OCI-LY1 (cell line): Measurements from ENCODE around the gene MED25.
A peak's percentile ranks its signal among the peaks of the same experiment; 100 is the strongest.

Experiments used
- H2AFZ ChIP-seq: fragments of 200-600 bp; sonication (generic), shearing (Covaris generic); 2 replicates; pipeline ENCODE4 v1.6.0; 2014; ENCODE audit warnings: antibody characterized with exemption, mild to moderate bottlenecking, low read length
- H3F3A ChIP-seq: fragments of 200-600 bp; sonication (generic), shearing (Covaris generic); 2 replicates; pipeline ENCODE4 v1.6.0; 2014; ENCODE audit warnings: mild to moderate bottlenecking, antibody characterized with exemption, low read length, moderate library complexity; ENCODE audit not compliant: insufficient read depth
- H3K27ac ChIP-seq: fragments of 200-600 bp; sonication (generic); 2 replicates; pipeline ENCODE4 v1.5.1; 2014; ENCODE audit warnings: low read length, mixed run types, mild to moderate bottlenecking, low read depth; ENCODE audit not compliant: poor library complexity, severe bottlenecking
- H3K27me3 ChIP-seq: fragments of 200-600 bp; sonication (generic); 2 replicates; pipeline ENCODE4 v1.6.0; 2014; ENCODE audit warnings: antibody characterized with exemption, mild to moderate bottlenecking, low read length, moderate library complexity; ENCODE audit not compliant: insufficient read depth
- H3K36me3 ChIP-seq: fragments of 200-600 bp; sonication (generic); 2 replicates; pipeline ENCODE4 v1.6.1; 2014; ENCODE audit warnings: mild to moderate bottlenecking, antibody characterized with exemption, low read length, moderate library complexity, mixed read lengths; ENCODE audit not compliant: insufficient read depth
- H3K4me1 ChIP-seq: fragments of 200-600 bp; sonication (generic); 2 replicates; pipeline ENCODE4 v1.5.1; 2014; ENCODE audit warnings: mild to moderate bottlenecking, low read length, moderate library complexity; ENCODE audit not compliant: insufficient read depth, severe bottlenecking
- H3K4me2 ChIP-seq: fragments of 200-600 bp; sonication (generic), shearing (Covaris generic); 2 replicates; pipeline ENCODE4 v1.6.1; 2014; ENCODE audit warnings: low read length
- H3K4me3 ChIP-seq: fragments of 200-600 bp; sonication (generic); 2 replicates; pipeline ENCODE4 v1.5.1; 2014; ENCODE audit warnings: low read length, low read depth, mild to moderate bottlenecking, mixed read lengths; ENCODE audit not compliant: poor library complexity, severe bottlenecking
- H3K79me2 ChIP-seq: fragments of 200-600 bp; shearing (Covaris generic); 2 replicates; pipeline ENCODE4 v1.6.1; 2016; ENCODE audit warnings: mixed run types, low read length, mixed read lengths; ENCODE audit not compliant: insufficient read depth
- H3K9ac ChIP-seq: fragments of 200-600 bp; sonication (generic), shearing (Covaris generic); 2 replicates; pipeline ENCODE4 v1.6.1; 2014; ENCODE audit warnings: mild to moderate bottlenecking, low read length, mixed read lengths
- H3K9me2 ChIP-seq: fragments of 200-600 bp; sonication (generic), shearing (Covaris generic); 2 replicates; pipeline ENCODE4 v1.6.1; 2014; ENCODE audit warnings: low read depth, mild to moderate bottlenecking, low read length, mixed read lengths
- H3K9me3 ChIP-seq: fragments of 200-600 bp; shearing (Covaris generic); 2 replicates; pipeline ENCODE4 v1.6.1; 2014; ENCODE audit warnings: low read length, mixed read lengths
- H4K20me1 ChIP-seq: fragments of 200-600 bp; sonication (generic), shearing (Covaris generic); 2 replicates; pipeline ENCODE4 v1.6.0; 2016; ENCODE audit warnings: mild to moderate bottlenecking, low read length; ENCODE audit not compliant: insufficient read depth
- CTCF ChIP-seq: fragments of 200-600 bp; sonication (generic), shearing (Covaris generic); IDR thresholded peaks from 2 replicates; pipeline ENCODE4 v1.5.1; 2017; ENCODE audit warnings: mild to moderate bottlenecking, antibody characterized with exemption, low read length, moderate library complexity, mixed read lengths
- EZH2 ChIP-seq: fragments of 200-600 bp; sonication (generic), shearing (Covaris generic); IDR thresholded peaks from 2 replicates; pipeline ENCODE4 v1.8.0; 2017; ENCODE audit warnings: borderline replicate concordance, mixed run types, mild to moderate bottlenecking, antibody characterized with exemption, low read length, moderate library complexity, mixed read lengths

MED25 gene

GRCh38 chr19:49817964-49818648 lies at the start of gene MED25:
MED25 (plus strand) TSS chr19:49818289; CDS start chr19:49818342, 53 bp downstream.
- peak within 1 kb of the TSS; percentile 99 for H3K4me3 ChIP-seq
- TF ChIP-seq CTCF (no peak), EZH2 (no peak)
- peaks cover 10% of the 10 kb centered on the region for H3F3A ChIP-seq
- no peak within 1 kb of the TSS for H2AFZ ChIP-seq
- no peaks in the 10 kb centered on the region for H4K20me1 ChIP-seq
- peak within 1 kb of the TSS; percentile 99 for H3K27ac ChIP-seq
- H3K9me2 ChIP-seq: no peaks in the 10 kb centered on the region
- peaks cover 30% of the 10 kb centered on the region for H3K79me2 ChIP-seq
- peaks cover 56% of the 10 kb centered on the region for H3K4me1 ChIP-seq
- peak within 1 kb of the TSS; percentile 100 for H3K9ac ChIP-seq
- H3K4me2 ChIP-seq: peak within 1 kb of the TSS; percentile 88
- H3K9me3 ChIP-seq: no peaks in the 10 kb centered on the region
- H3K36me3 ChIP-seq: peaks cover 34% of the 10 kb centered on the region
- H3K27me3 ChIP-seq: no peaks in the 10 kb centered on the region

- Histone ChIP-seq H3K79me2 (peaks cover 9% of the 10 kb centered on the region), H3K4me1 (peaks cover 27% of the 10 kb centered on the region), H3K4me2 (no peak overlapping the region)
Measured at GRCh38 chr19:49770529-49770928, 47.6 kb upstream of the MED25 start.

GRCh38 chr19:49771674-49772139 lies 46.4 kb upstream of the MED25 start:
- H3K4me3 ChIP-seq: no peak overlapping the region
- H3K36me3 ChIP-seq: peaks cover 12% of the 10 kb centered on the region
- no peaks in the 10 kb centered on the region for H4K20me1 ChIP-seq
- TF ChIP-seq EZH2 (no peak), CTCF (no peak)
- H2AFZ ChIP-seq: no peak overlapping the region
- no peaks in the 10 kb centered on the region for H3K9me2 ChIP-seq
- no peak overlapping the region for H3K4me2 ChIP-seq
- peaks cover 21% of the 10 kb centered on the region for H3K4me1 ChIP-seq
- H3F3A ChIP-seq: no peaks in the 10 kb centered on the region
- H3K9ac ChIP-seq: no peak overlapping the region
- peaks cover 9% of the 10 kb centered on the region for H3K79me2 ChIP-seq
- H3K27me3 ChIP-seq: no peaks in the 10 kb centered on the region
- H3K27ac ChIP-seq: no peak overlapping the region
- H3K9me3 ChIP-seq: no peaks in the 10 kb centered on the region

More at GRCh38 chr19:49770529-49770928, 47.6 kb upstream of the MED25 start:
- Histone ChIP-seq H3F3A (no peaks in the 10 kb centered on the region), H3K9ac (no peak overlapping the region), H2AFZ (no peak overlapping the region), H4K20me1 (no peaks in the 10 kb centered on the region), H3K9me3 (no peaks in the 10 kb centered on the region), H3K4me3 (no peak overlapping the region), H3K27me3 (no peaks in the 10 kb centered on the region), H3K9me2 (no peaks in the 10 kb centered on the region), H3K36me3 (no peaks in the 10 kb centered on the region; the same call in 1 of the 2 replicates), H3K27ac (no peak overlapping the region)
- TF ChIP-seq CTCF: no peak
- TF ChIP-seq EZH2: no peak
